ENCODE results near the gene RABL3.
"Not testable (repeated sequence)": the region's sequence is repeated elsewhere in the genome, so short reads cannot be mapped to it uniquely, and the experiment has no call there.

RABL3 gene

DNA sequence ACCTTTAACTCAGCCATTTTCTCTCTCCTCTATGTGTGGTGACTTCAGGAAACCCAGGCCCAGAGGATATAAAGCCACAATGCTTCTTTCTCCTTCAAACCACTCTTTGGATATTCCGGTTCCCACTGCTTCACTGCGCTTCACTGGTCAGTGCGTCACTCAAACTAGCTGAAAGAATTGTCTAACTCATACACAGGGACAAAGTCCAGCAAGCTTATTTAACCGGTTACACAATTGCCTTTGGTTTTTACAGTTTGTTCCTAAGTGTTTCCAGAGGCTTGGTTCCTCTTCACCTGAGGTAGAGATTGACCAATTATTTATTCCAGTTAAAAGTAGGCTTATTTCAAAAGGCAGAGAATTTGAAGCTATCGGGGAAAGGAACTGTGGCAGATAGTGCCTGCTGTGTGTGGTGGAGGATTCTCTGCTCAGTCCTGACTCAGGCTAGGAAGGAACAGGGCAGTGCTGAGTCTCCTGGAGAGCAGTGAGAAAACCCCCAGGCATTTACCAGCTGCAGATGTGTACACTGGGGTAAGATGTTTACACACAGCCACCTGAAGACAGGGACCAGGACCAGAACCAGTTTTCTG lies 60.1 kb downstream of the RABL3 start, which contains the start of gene HGD:
HGD (minus strand) TSS at position 145 of the 587 bp plus-strand sequence; CDS start at position 17, 128 bp downstream.
- no peak for DNase-seq

DNA sequence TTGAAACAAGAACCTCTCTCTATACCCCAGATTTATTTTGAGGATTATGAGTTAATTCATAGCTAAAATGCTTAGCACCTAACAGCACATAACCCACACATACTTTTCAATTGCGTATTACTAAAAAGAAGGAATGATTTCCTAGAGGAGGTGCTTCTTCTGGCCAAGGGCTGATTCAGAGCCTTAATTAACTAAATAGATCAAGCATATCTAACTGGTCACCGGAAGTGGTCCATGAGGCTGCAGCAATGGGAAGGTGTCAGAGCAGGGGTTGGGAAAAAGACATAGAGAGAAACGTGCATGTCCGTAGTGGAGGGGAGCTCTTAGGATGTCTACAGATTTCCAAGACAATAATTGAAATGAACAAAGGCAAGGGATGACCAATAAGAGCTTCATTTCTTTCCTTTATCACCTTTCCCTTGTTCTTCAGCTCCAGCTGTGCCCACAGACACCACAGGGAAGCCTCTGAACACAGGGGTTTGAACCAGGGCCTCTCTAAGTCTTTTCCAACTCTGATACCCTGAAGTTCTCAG lies 60.7 kb downstream of the RABL3 start:
- no peak for DNase-seq

DNA sequence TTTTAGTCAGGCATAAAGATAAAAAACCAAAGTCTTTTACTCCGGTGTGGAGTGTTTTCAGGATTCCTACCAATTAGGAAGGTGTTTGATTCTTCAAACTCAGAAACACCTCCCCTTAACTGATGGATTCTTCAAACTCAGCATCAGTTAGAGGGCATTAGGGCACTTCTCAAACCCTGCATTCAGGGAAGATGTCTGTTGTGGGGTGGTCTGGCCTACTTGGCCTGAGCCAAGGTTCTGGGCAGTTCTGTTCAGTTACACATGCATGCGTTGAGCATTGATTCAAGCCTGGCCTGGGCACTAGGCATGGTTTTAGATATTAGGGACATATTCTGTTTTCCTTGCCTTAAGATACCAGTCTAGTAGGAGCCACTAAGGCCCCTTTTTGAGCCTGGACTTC lies 61.3 kb downstream of the RABL3 start:
- DNase-seq: no peak

- DNase-seq: no peak
Observed at GRCh38 chr3:120680193-120680894, 62.0 kb downstream of the RABL3 start.

- no peak for DNase-seq
Observed at GRCh38 chr3:120678984-120679383, 63.3 kb downstream of the RABL3 start.

- no peak for DNase-seq
Observed at GRCh38 chr3:120678331-120678947, 63.9 kb downstream of the RABL3 start.

- not testable (repeated sequence) for DNase-seq
Observed at GRCh38 chr3:120677193-120677592, 65.1 kb downstream of the RABL3 start.

DNA sequence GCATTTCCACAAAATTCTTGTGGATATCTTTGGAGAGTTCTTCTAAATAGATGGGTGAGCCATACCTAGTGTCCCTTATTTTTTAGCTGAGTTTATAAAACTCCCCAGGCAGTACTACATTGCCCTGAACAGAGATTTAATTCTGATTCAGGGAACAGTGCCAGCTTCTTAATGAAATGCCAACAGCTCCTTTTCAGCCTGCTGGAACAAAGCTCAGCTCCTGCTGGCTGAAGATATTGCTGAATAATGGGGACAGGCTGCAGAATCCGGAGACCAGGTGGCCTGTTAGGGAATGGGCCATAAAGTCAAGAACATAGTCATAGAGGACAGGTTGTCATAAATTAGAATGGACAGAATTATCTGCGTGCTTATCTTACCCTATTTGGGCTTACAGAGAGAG lies 69.2 kb downstream of the RABL3 start:
- DNase-seq: no peak

- no peak for DNase-seq
Observed at GRCh38 chr3:120670576-120670975, 71.7 kb downstream of the RABL3 start.

- DNase-seq: no peak
Observed at GRCh38 chr3:120664926-120665325, 77.4 kb downstream of the RABL3 start.

GRCh38 chr3:120661945-120662344 lies 80.4 kb downstream of the RABL3 start:
- DNase-seq: no peak

DNA sequence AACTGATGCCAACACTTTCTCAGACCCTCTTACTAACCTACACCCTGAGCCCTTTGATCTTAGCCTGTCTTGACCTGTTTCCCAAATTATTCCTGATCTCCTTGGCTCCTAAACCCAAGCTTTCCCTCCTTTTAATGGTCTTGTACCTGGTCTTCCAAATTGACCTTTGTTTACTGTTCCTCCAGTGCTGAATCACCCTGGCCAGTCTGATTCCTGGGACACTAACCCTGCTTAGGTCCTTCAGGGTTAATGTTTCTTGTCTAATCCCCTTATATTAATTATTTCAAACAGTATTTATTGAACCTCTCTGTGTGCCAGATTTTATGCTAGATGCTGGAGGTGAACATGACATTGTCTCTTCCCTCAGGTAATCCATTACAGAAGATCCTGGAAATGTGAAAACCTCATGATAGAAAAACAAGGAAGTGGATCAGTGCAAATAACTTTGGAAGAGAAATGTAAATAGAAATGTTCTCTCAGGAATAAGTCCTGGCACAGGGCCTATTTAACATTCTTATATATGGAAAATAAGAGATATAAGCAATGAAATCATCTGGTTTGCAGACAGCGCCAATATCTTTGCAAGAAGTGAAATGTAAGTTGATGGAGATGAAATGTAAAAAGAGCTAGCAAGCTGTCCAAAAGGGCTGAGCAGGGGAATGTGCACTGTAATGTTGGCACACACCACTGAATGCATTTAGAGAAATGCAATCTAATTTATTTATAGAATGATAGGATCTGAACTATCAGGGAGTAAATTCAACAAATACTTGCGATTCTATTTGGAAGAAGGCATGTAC lies 81.0 kb downstream of the RABL3 start:
- DNase-seq: no peak

GRCh38 chr3:120659834-120660233 lies 82.5 kb downstream of the RABL3 start:
- no peak for DNase-seq

- DNase-seq: no peak
Observed at GRCh38 chr3:120659285-120659684, 83.0 kb downstream of the RABL3 start.

GRCh38 chr3:120652896-120653545 lies 89.3 kb downstream of the RABL3 start:
- DNase-seq: no peak

DNA sequence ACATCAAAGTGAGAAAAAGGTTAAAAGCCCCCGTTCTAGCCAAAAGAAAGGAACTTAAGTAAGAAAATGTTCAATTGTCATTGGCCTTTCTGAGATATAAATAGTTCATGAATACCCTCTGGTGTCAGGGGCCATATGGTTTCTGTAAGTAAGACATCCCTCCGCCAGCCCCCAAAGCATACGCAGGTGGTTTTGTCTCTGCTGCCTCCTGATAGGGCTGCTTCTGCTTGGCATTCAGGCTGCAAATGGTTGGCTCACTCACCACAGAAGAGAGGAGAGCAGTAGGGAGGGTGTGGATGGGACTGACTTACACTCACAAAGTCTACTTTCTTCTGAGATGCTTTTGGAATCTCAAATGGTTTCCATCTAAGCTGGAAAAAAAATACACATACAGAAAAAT lies 90.0 kb downstream of the RABL3 start:
- DNase-seq: no peak

DNA sequence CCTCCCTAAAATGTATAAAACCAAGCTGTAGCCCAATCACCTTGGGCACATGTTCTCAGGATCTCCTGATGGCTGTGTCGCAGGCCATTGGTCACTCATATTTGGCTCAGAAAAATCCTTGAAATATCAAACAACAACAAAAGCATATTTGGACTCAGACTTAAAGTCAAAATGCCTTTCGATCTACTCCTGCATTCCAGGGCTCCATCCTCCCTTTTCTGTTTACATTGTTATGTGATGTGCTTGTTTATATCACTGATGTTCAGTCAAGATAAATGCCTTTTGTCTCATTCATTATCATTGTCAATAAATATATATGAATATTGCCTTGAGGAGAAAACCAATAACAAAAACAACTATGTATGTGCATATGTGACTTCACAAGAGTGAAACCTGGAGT lies 92.0 kb downstream of the RABL3 start:
- no peak for DNase-seq

DNA sequence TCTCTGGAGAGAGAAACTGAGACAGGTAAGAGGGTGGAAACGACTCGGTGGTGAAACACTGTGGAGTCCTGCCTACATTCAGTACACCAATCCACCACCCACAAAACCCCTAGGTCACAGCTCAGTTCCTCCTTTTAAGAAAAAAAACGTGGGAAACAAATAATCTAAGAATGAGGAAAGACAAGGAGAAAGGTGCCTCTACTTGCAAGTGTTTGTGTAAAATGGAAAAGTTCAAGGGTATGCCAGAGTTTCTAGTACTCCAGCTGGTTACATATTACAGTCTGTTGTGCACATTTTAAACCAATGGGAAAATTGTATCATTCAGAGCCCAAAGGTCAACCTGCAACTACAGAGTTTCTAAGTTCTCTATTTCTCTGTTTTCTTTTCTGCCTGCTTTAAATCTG lies 92.5 kb downstream of the RABL3 start:
- DNase-seq: no peak

- no peak for DNase-seq
Observed at GRCh38 chr3:120648290-120648689, 94.0 kb downstream of the RABL3 start.

- DNase-seq: no peak
Observed at GRCh38 chr3:120646771-120647432, 95.4 kb downstream of the RABL3 start.

DNA sequence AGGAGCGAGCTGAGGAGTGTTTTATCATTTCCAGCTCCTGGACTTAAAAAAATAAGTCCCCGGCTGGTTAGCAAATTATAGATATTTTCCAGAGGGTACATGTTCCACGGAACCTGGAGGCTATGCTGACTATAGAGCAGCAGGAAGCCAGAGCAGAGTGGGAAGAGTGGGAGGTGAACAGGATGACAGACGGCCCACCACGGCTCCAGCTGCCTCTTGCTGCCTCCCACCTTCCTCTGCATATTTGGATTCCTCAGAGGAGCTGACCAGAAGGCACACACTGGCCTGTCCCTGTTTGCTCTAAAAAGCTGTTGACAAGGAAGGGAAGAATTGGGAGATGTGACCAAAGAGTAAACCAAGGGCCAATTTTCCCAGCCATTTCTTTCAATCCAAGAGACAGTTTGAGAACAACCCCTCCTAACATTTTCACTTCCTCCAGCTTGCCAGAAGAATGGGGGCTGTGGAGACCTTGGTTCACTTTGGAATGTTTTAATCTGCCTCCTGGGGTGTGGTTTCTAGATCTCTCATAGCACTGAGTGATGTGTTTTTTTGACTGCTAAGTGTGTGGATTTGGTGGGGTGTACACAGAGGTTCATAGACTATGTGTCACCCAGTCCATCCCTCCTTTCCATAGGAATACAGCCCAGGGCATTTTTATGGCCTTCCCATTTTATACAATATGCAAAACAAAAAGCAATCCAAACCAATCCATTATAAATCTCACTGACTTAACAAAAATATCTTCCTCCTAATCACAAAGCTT lies 97.1 kb downstream of the RABL3 start:
- DNase-seq: no peak
